ENCODE measurements around the gene SCFD2. TPM values are rescaled to one million over a fixed set of nuclear protein-coding genes. Genes with fewer than 3 reads are reported as not detected.

The SCFD2 gene
- total RNA-seq, 1 donor from 2014 or later: 11.9 TPM

- TF ChIP-seq EZH2 (IDR thresholded peaks at IDR 0.05; ENCODE audit: insufficient read depth, low read length) (no peak), CTCF (IDR thresholded peaks at IDR 0.05; ENCODE audit: insufficient read depth, low read depth, low read length) (no peak)
- H3K27ac Mint-ChIP-seq (ENCODE audit: unreplicated experiment): no peak overlapping the region
- Histone ChIP-seq H3K9ac (ENCODE audit: low read length) (no peak overlapping the region), H3K4me3 (ENCODE audit: insufficient read depth, low read depth, low read length) (no peak overlapping the region), H3K79me2 (ENCODE audit: insufficient read depth, low read length) (no peaks in the 10 kb centered on the region), H3K4me1 (ENCODE audit: insufficient read depth, low read length) (no peaks in the 10 kb centered on the region), H3K27me3 (ENCODE audit: insufficient read depth, low read length) (no peaks in the 10 kb centered on the region), H4K20me1 (ENCODE audit: insufficient read depth, low read length) (no peaks in the 10 kb centered on the region), H3K9me3 (ENCODE audit: insufficient read depth, low read depth, low read length) (no peaks in the 10 kb centered on the region), H3K4me2 (ENCODE audit: low read length) (no peak overlapping the region), H2AFZ (ENCODE audit: low read depth, low read length) (no peak overlapping the region), H3K27ac (ENCODE audit: low read depth, low read length) (no peak overlapping the region), H3K36me3 (ENCODE audit: insufficient read depth, low read length) (no peaks in the 10 kb centered on the region)
- H3K36me3 Mint-ChIP-seq (ENCODE audit: low read depth, unreplicated experiment): peaks cover 9% of the 10 kb centered on the region
- no peaks in the 10 kb centered on the region for H3K27me3 Mint-ChIP-seq (ENCODE audit: low read depth, unreplicated experiment)
- H3K4me1 Mint-ChIP-seq (ENCODE audit: low read depth, unreplicated experiment): peaks cover 5% of the 10 kb centered on the region
- H3K9me3 Mint-ChIP-seq (ENCODE audit: unreplicated experiment): peaks cover 24% of the 10 kb centered on the region
- FAIRE-seq: no peak
- DNase-seq (ENCODE audit: low read depth): no peak
- no peak overlapping the region for H3K4me3 Mint-ChIP-seq (ENCODE audit: unreplicated experiment)
Measured at GRCh38 chr4:53175640-53176039, 190.2 kb downstream of the SCFD2 start.

GRCh38 chr4:53174823-53175222 is 191.0 kb downstream of the SCFD2 start:
- Histone ChIP-seq H3K27ac (ENCODE audit: low read depth, low read length) (no peak overlapping the region), H3K4me2 (ENCODE audit: low read length) (no peak overlapping the region), H3K27me3 (ENCODE audit: insufficient read depth, low read length) (no peaks in the 10 kb centered on the region), H2AFZ (ENCODE audit: low read depth, low read length) (no peak overlapping the region), H3K36me3 (ENCODE audit: insufficient read depth, low read length) (no peaks in the 10 kb centered on the region), H3K9me3 (ENCODE audit: insufficient read depth, low read depth, low read length) (no peaks in the 10 kb centered on the region), H3K4me3 (ENCODE audit: insufficient read depth, low read depth, low read length) (no peak overlapping the region), H3K79me2 (ENCODE audit: insufficient read depth, low read length) (no peaks in the 10 kb centered on the region), H3K9ac (ENCODE audit: low read length) (no peak overlapping the region), H4K20me1 (ENCODE audit: insufficient read depth, low read length) (no peaks in the 10 kb centered on the region), H3K4me1 (ENCODE audit: insufficient read depth, low read length) (no peaks in the 10 kb centered on the region)
- Mint-ChIP-seq H3K4me3 (ENCODE audit: unreplicated experiment) (no peak overlapping the region), H3K36me3 (ENCODE audit: low read depth, unreplicated experiment) (peaks cover 9% of the 10 kb centered on the region), H3K9me3 (ENCODE audit: unreplicated experiment) (peaks cover 21% of the 10 kb centered on the region), H3K27me3 (ENCODE audit: low read depth, unreplicated experiment) (no peaks in the 10 kb centered on the region), H3K4me1 (ENCODE audit: low read depth, unreplicated experiment) (peaks cover 5% of the 10 kb centered on the region), H3K27ac (ENCODE audit: unreplicated experiment) (no peak overlapping the region)
- TF ChIP-seq EZH2 (IDR thresholded peaks at IDR 0.05; ENCODE audit: insufficient read depth, low read length): no peak
- no peak for TF ChIP-seq CTCF (IDR thresholded peaks at IDR 0.05; ENCODE audit: insufficient read depth, low read depth, low read length)
- DNase-seq (ENCODE audit: low read depth) (no peak), FAIRE-seq (peak; percentile 76)

GRCh38 chr4:53173576-53173975 is 192.3 kb downstream of the SCFD2 start:
- no peak for FAIRE-seq
- Mint-ChIP-seq H3K9me3 (ENCODE audit: unreplicated experiment) (peaks cover 13% of the 10 kb centered on the region), H3K36me3 (ENCODE audit: low read depth, unreplicated experiment) (peaks cover 9% of the 10 kb centered on the region), H3K27me3 (ENCODE audit: low read depth, unreplicated experiment) (no peaks in the 10 kb centered on the region), H3K4me3 (ENCODE audit: unreplicated experiment) (no peak overlapping the region), H3K27ac (ENCODE audit: unreplicated experiment) (no peak overlapping the region), H3K4me1 (ENCODE audit: low read depth, unreplicated experiment) (peaks cover 5% of the 10 kb centered on the region)
- Histone ChIP-seq H3K36me3 (ENCODE audit: insufficient read depth, low read length) (no peaks in the 10 kb centered on the region), H3K27me3 (ENCODE audit: insufficient read depth, low read length) (no peaks in the 10 kb centered on the region), H3K79me2 (ENCODE audit: insufficient read depth, low read length) (no peaks in the 10 kb centered on the region), H4K20me1 (ENCODE audit: insufficient read depth, low read length) (no peaks in the 10 kb centered on the region), H2AFZ (ENCODE audit: low read depth, low read length) (no peak overlapping the region), H3K9ac (ENCODE audit: low read length) (no peak overlapping the region), H3K4me3 (ENCODE audit: insufficient read depth, low read depth, low read length) (no peak overlapping the region), H3K27ac (ENCODE audit: low read depth, low read length) (no peak overlapping the region), H3K4me2 (ENCODE audit: low read length) (no peak overlapping the region), H3K4me1 (ENCODE audit: insufficient read depth, low read length) (no peaks in the 10 kb centered on the region), H3K9me3 (ENCODE audit: insufficient read depth, low read depth, low read length) (no peaks in the 10 kb centered on the region)
- DNase-seq (ENCODE audit: low read depth): no peak
- TF ChIP-seq CTCF (IDR thresholded peaks at IDR 0.05; ENCODE audit: insufficient read depth, low read depth, low read length) (no peak), EZH2 (IDR thresholded peaks at IDR 0.05; ENCODE audit: insufficient read depth, low read length) (no peak)

All from astrocyte (in vitro differentiated cells and primary cell).